IMR-90 (cell line): Measurements from ENCODE around the gene TUBGCP2.

Experiments used
- BHLHE40 ChIP-seq: fragments of 150-350 bp; IDR thresholded peaks from 2 replicates; pipeline ENCODE4 v1.6.1; 2016; ENCODE audit warnings: mild to moderate bottlenecking, low read depth, low read length
- CEBPB ChIP-seq: IDR thresholded peaks from 2 replicates; pipeline ENCODE4 v1.6.1; 2012; ENCODE audit warnings: low read depth, low read length, improper control_type of control experiment
- CHD1 ChIP-seq: IDR thresholded peaks from 2 replicates; pipeline ENCODE4 v1.6.1; 2012; ENCODE audit warnings: low read depth, low read length, improper control_type of control experiment
- FOS ChIP-seq: fragments of 150-350 bp; IDR thresholded peaks from 2 replicates; pipeline ENCODE4 v1.6.1; 2016; ENCODE audit warnings: low read depth, low read length
- MAFK ChIP-seq: IDR thresholded peaks from 2 replicates; pipeline ENCODE4 v1.6.1; 2012; ENCODE audit warnings: low read depth, low read length, improper control_type of control experiment
- MAZ ChIP-seq: IDR thresholded peaks from 2 replicates; pipeline ENCODE4 v1.6.1; 2012; ENCODE audit warnings: low read depth, mild to moderate bottlenecking, low read length, improper control_type of control experiment, moderate library complexity, borderline replicate concordance
- MXI1 ChIP-seq: IDR thresholded peaks from 2 replicates; pipeline ENCODE4 v1.6.1; 2012; ENCODE audit warnings: low read depth, mild to moderate bottlenecking, low read length, moderate library complexity, borderline replicate concordance
- POLR2A ChIP-seq: IDR thresholded peaks from 2 replicates; pipeline ENCODE4 v1.6.1; 2012; ENCODE audit warnings: mild to moderate bottlenecking, low read depth, low read length
- RAD21 ChIP-seq: IDR thresholded peaks from 2 replicates; pipeline ENCODE4 v1.6.1; 2012; ENCODE audit warnings: low read length, improper control_type of control experiment
- RCOR1 ChIP-seq: IDR thresholded peaks from 2 replicates; pipeline ENCODE4 v1.6.1; 2012; ENCODE audit warnings: mild to moderate bottlenecking, low read length, improper control_type of control experiment; ENCODE audit not compliant: insufficient replicate concordance
- RFX5 ChIP-seq: IDR thresholded peaks from 2 replicates; pipeline ENCODE4 v1.8.0; 2012; ENCODE audit warnings: low read depth, mild to moderate bottlenecking, low read length, moderate library complexity
- SMC3 ChIP-seq: fragments of 150-350 bp; IDR thresholded peaks from 2 replicates; pipeline ENCODE4 v1.6.1; 2016; ENCODE audit warnings: low read depth, mild to moderate bottlenecking, antibody characterized with exemption, low read length, moderate library complexity
- TF ChIP-seq, protein P1 (sequence below): conservative IDR thresholded peaks from 2 replicates; pipeline ENCODE4 v1.5.1; 2012; ENCODE audit warnings: mild to moderate bottlenecking, low read depth, low read length, improper control_type of control experiment
- TF ChIP-seq, protein P2 (sequence below): fragments of 150-350 bp; IDR thresholded peaks from 2 replicates; pipeline ENCODE4 v1.6.1; 2017; ENCODE audit warnings: mild to moderate bottlenecking, antibody characterized with exemption, low read length, low read depth

DNA sequence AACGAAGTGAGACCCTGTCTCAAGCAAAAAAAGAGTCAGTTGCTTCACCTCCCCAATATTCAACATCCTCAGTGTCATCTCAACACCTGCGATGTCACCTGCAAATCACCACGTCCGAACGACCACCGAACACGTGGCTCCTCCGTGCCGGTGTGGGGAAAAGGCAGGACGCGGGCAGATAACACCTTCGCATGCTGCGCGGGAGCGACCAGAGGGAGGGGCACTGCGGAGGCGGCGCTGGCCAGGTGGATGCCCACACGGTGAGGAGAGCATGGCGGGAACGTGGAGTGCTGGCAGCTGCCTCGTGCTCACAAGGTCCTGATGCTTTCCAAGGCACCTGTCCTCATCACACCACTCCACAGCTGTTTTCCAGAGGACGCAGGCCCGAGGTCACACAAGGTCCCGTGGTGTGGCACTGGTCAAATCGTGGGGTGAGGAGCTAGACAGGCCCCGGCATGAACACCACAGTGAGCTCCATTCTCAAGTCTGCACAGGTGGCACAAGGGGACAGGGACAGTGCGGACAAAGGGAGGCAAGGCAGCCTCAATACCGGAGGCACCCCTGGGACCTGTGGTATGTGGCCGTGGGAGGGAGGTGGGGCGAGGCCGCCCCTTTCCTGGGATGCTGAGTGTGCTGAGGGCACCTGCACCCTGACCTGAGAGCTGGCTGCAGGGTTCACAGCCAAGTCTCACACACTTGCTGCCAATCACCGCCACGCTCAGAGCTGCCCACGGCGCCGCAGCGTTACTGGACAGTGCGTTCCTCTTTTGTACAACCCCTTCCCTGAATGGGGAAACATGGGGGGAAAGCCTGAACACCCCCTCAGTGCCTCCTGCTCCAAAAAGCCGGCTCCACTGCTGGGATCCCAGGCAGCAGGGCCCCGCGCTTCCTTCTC, 13.0 kb downstream of the TUBGCP2 start:
- TF ChIP-seq, protein P1, sequence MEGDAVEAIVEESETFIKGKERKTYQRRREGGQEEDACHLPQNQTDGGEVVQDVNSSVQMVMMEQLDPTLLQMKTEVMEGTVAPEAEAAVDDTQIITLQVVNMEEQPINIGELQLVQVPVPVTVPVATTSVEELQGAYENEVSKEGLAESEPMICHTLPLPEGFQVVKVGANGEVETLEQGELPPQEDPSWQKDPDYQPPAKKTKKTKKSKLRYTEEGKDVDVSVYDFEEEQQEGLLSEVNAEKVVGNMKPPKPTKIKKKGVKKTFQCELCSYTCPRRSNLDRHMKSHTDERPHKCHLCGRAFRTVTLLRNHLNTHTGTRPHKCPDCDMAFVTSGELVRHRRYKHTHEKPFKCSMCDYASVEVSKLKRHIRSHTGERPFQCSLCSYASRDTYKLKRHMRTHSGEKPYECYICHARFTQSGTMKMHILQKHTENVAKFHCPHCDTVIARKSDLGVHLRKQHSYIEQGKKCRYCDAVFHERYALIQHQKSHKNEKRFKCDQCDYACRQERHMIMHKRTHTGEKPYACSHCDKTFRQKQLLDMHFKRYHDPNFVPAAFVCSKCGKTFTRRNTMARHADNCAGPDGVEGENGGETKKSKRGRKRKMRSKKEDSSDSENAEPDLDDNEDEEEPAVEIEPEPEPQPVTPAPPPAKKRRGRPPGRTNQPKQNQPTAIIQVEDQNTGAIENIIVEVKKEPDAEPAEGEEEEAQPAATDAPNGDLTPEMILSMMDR: no peak
- TF ChIP-seq MAZ: no peak
- TF ChIP-seq BHLHE40: no peak
- no peak for TF ChIP-seq CHD1
- no peak for TF ChIP-seq RFX5
- TF ChIP-seq, protein P2, sequence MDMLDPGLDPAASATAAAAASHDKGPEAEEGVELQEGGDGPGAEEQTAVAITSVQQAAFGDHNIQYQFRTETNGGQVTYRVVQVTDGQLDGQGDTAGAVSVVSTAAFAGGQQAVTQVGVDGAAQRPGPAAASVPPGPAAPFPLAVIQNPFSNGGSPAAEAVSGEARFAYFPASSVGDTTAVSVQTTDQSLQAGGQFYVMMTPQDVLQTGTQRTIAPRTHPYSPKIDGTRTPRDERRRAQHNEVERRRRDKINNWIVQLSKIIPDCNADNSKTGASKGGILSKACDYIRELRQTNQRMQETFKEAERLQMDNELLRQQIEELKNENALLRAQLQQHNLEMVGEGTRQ: no peak
- TF ChIP-seq POLR2A: no peak
- no peak for TF ChIP-seq CEBPB
- TF ChIP-seq MXI1: no peak
- no peak for TF ChIP-seq FOS
- TF ChIP-seq RCOR1: no peak
- no peak for TF ChIP-seq SMC3
- TF ChIP-seq MAFK: no peak
- TF ChIP-seq RAD21: no peak
